ENCODE measurements around the gene HDLBP. TPM values are rescaled to one million over a fixed set of nuclear protein-coding genes. Genes with fewer than 3 reads are reported as not detected.

The HDLBP gene
- polyA plus RNA-seq, 4 donors: 136 to 394 (median 171) TPM

DNA sequence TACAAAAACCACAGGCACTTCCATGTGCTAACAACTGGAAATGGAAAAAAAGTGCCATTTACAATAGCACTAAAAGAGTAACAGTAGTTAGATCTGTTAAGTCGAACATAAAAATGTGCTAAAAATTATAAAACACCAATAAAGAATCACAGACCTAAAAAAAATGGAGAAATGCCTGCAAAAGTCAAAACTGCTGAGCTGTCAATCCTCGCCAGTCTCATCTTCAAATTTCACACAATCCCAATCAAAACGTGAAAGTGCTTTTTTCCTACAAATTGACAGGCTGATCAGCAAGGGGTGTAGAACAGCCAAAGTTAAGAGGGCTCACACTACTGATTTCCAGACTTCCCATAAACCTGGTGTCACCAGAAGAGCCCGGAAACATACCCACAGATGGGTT lies 73.8 kb downstream of the HDLBP start:
- no peaks in the 10 kb centered on the region for H3K27me3 ChIP-seq (ENCODE audit: control insufficient read depth in 3 of 3, insufficient read depth in 3 of 3, low read length in 3 of 3)
- FAIRE-seq (no peak), DNase-seq (no peak)
- H3K27ac ChIP-seq (ENCODE audit: low read depth in 1 of 3, low read length in 2 of 3): no peak overlapping the region
- H3K9me3 ChIP-seq (ENCODE audit: control insufficient read depth in 2 of 2, insufficient read depth in 1 of 2, low read depth in 1 of 2, low read length in 1 of 2): no peaks in the 10 kb centered on the region
- H3K4me3 ChIP-seq (ENCODE audit: low read depth in 1 of 3, low read length in 3 of 3): no peak overlapping the region
- WGBS, 3 donors: 89 to 90% (median 90%) methylated on average over 4 of the region's 4 CpGs
- peaks cover 54 to 74% (median 56%) of the 10 kb centered on the region in 3 donors for H3K36me3 ChIP-seq (ENCODE audit: control insufficient read depth in 3 of 3, insufficient read depth in 2 of 3, low read depth in 1 of 3, low read length in 3 of 3)
- H3K4me1 ChIP-seq (ENCODE audit: control insufficient read depth in 3 of 3, insufficient read depth in 2 of 3, low read depth in 1 of 3, low read length in 2 of 3): peaks cover 0 to 5% (median 0%) of the 10 kb centered on the region in 3 donors

DNA sequence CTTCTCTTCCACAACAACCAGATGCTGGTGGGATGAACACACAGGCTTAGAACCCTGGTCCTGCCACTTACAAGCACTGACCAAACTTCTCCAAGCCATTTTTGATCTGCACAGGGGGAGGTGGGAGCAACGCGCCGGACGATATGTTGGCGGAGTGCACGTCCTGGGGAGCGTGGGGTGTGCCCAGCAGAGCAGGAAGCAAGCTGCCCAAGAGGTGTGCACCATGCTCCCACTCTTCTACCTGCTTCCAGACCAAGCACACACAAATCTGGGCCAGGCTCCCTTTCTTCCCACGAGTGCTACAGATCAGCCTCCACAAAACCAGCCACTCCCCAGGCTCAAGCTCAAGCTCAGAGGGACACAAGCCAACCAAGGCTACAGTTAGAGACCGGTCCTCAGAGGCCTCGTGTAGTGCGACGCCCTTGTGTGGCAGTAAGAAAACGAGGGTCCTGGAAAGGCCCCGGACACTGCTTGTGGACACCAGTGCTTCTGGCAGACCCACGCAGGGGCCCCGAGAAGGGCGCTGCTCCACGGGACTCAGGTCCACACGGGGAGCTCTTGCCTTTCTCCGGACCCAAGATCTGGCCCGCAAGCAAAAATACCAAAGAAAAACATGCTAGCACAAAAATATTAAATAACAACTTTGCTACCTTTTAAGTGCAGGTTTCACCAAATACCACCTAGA lies 75.0 kb downstream of the HDLBP start:
- DNase-seq: no peak
- Histone ChIP-seq H3K27me3 (ENCODE audit: control insufficient read depth in 3 of 3, insufficient read depth in 3 of 3, low read length in 3 of 3) (no peaks in the 10 kb centered on the region), H3K4me1 (ENCODE audit: control insufficient read depth in 3 of 3, insufficient read depth in 2 of 3, low read depth in 1 of 3, low read length in 2 of 3) (peaks cover 0 to 5% (median 0%) of the 10 kb centered on the region in 3 donors), H3K27ac (ENCODE audit: low read depth in 1 of 3, low read length in 2 of 3) (no peak overlapping the region), H3K9me3 (ENCODE audit: control insufficient read depth in 2 of 2, insufficient read depth in 1 of 2, low read depth in 1 of 2, low read length in 1 of 2) (no peaks in the 10 kb centered on the region), H3K4me3 (ENCODE audit: low read depth in 1 of 3, low read length in 3 of 3) (no peak overlapping the region), H3K36me3 (ENCODE audit: control insufficient read depth in 3 of 3, insufficient read depth in 2 of 3, low read depth in 1 of 3, low read length in 3 of 3) (peaks cover 51 to 77% (median 61%) of the 10 kb centered on the region in 3 donors)
- 95% methylated on average over 21 of the region's 21 CpGs for WGBS, 3 donors
- no peak for FAIRE-seq

GRCh38 chr2:241239552-241240202 lies 75.8 kb downstream of the HDLBP start:
- WGBS, 3 donors: 94 to 96% (median 95%) methylated on average over 28 of the region's 28 CpGs
- no peak overlapping the region for H3K27ac ChIP-seq (ENCODE audit: low read depth in 1 of 3, low read length in 2 of 3)
- no peaks in the 10 kb centered on the region for H3K9me3 ChIP-seq (ENCODE audit: control insufficient read depth in 2 of 2, insufficient read depth in 1 of 2, low read depth in 1 of 2, low read length in 1 of 2)
- peaks cover 0 to 5% (median 0%) of the 10 kb centered on the region in 3 donors for H3K4me1 ChIP-seq (ENCODE audit: control insufficient read depth in 3 of 3, insufficient read depth in 2 of 3, low read depth in 1 of 3, low read length in 2 of 3)
- FAIRE-seq: no peak
- H3K4me3 ChIP-seq (ENCODE audit: low read depth in 1 of 3, low read length in 3 of 3): no peak overlapping the region
- H3K36me3 ChIP-seq (ENCODE audit: control insufficient read depth in 3 of 3, insufficient read depth in 2 of 3, low read depth in 1 of 3, low read length in 3 of 3): peaks cover 48 to 80% (median 62%) of the 10 kb centered on the region in 3 donors
- H3K27me3 ChIP-seq (ENCODE audit: control insufficient read depth in 3 of 3, insufficient read depth in 3 of 3, low read length in 3 of 3): no peaks in the 10 kb centered on the region
- no peak for DNase-seq

DNA sequence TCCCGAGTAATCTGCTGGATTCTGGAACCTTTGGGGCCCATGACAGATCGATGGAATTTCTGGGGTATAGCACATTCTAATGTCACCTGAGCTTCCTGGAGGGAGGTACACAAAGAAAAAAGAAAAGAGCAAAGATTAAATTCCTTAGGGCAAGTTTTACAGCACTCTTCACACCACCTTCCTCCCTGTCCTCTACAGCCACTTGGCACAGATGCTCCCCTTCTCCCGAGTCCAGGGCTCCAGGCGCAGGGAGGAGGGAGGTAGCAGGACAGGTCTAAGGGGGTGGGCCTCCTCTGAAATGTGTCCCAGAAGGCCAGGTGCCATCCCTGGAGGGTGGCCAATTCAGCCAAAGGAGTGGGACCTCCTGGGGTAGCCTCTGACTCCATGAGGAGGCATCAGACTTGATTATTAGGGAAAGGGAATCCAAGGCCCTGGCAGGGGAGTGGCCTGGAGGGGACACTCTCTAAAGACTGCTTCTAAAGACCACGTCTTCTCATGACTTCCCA lies 76.7 kb downstream of the HDLBP start:
- DNase-seq: peak in 1 of 2 donors; percentile 43
- Histone ChIP-seq H3K9me3 (ENCODE audit: control insufficient read depth in 2 of 2, insufficient read depth in 1 of 2, low read depth in 1 of 2, low read length in 1 of 2) (no peaks in the 10 kb centered on the region), H3K4me3 (ENCODE audit: low read depth in 1 of 3, low read length in 3 of 3) (no peak overlapping the region), H3K36me3 (ENCODE audit: control insufficient read depth in 3 of 3, insufficient read depth in 2 of 3, low read depth in 1 of 3, low read length in 3 of 3) (peaks cover 45 to 85% (median 65%) of the 10 kb centered on the region in 3 donors), H3K4me1 (ENCODE audit: control insufficient read depth in 3 of 3, insufficient read depth in 2 of 3, low read depth in 1 of 3, low read length in 2 of 3) (peaks cover 0 to 5% (median 0%) of the 10 kb centered on the region in 3 donors), H3K27me3 (ENCODE audit: control insufficient read depth in 3 of 3, insufficient read depth in 3 of 3, low read length in 3 of 3) (no peaks in the 10 kb centered on the region), H3K27ac (ENCODE audit: low read depth in 1 of 3, low read length in 2 of 3) (no peak overlapping the region)
- no peak for FAIRE-seq
- WGBS, 3 donors: 63 to 80% (median 71%) methylated on average over 5 of the region's 5 CpGs

DNA sequence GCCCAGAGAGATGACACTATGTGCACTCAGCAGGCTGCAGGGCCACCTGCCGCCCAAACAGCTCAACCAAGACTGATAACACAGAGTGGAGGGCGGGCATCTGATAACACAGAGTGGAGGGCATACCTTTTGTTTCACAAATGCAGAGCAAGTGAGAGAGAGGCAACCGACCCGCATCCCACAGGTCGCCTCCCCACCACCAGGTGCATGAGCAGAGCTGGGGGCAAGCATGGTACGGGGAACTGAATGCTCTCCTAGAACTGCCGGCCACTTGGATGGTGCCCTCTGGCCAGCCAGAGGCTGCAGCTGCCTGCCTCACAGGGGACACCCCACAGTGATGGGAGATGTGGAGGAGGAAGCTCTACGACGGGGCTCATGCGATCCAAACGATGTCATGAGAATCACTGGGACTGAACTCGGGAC lies 77.5 kb downstream of the HDLBP start:
- no peak for FAIRE-seq
- no peak overlapping the region for H3K4me3 ChIP-seq (ENCODE audit: low read depth in 1 of 3, low read length in 3 of 3)
- DNase-seq: no peak

GRCh38 chr2:241237047-241237446 lies 78.4 kb downstream of the HDLBP start:
- WGBS, 3 donors: 93 to 97% (median 96%) methylated on average over 6 of the region's 6 CpGs
- Histone ChIP-seq H3K4me3 (ENCODE audit: low read depth in 1 of 3, low read length in 3 of 3) (no peak overlapping the region), H3K27ac (ENCODE audit: low read depth in 1 of 3, low read length in 2 of 3) (no peak overlapping the region), H3K36me3 (ENCODE audit: control insufficient read depth in 3 of 3, insufficient read depth in 2 of 3, low read depth in 1 of 3, low read length in 3 of 3) (peaks cover 37 to 87% (median 59%) of the 10 kb centered on the region in 3 donors), H3K9me3 (ENCODE audit: control insufficient read depth in 2 of 2, insufficient read depth in 1 of 2, low read depth in 1 of 2, low read length in 1 of 2) (no peaks in the 10 kb centered on the region), H3K4me1 (ENCODE audit: control insufficient read depth in 3 of 3, insufficient read depth in 2 of 3, low read depth in 1 of 3, low read length in 2 of 3) (peaks cover 0 to 5% (median 0%) of the 10 kb centered on the region in 3 donors), H3K27me3 (ENCODE audit: control insufficient read depth in 3 of 3, insufficient read depth in 3 of 3, low read length in 3 of 3) (no peaks in the 10 kb centered on the region)
- FAIRE-seq (no peak), DNase-seq (no peak)

More for the DNA sequence above, 77.5 kb downstream of the HDLBP start:
- Histone ChIP-seq H3K9me3 (ENCODE audit: control insufficient read depth in 2 of 2, insufficient read depth in 1 of 2, low read depth in 1 of 2, low read length in 1 of 2) (no peaks in the 10 kb centered on the region), H3K27ac (ENCODE audit: low read depth in 1 of 3, low read length in 2 of 3) (no peak overlapping the region), H3K4me1 (ENCODE audit: control insufficient read depth in 3 of 3, insufficient read depth in 2 of 3, low read depth in 1 of 3, low read length in 2 of 3) (peaks cover 0 to 5% (median 0%) of the 10 kb centered on the region in 3 donors), H3K36me3 (ENCODE audit: control insufficient read depth in 3 of 3, insufficient read depth in 2 of 3, low read depth in 1 of 3, low read length in 3 of 3) (peaks cover 42 to 86% (median 67%) of the 10 kb centered on the region in 3 donors), H3K27me3 (ENCODE audit: control insufficient read depth in 3 of 3, insufficient read depth in 3 of 3, low read length in 3 of 3) (no peaks in the 10 kb centered on the region)
- WGBS, 3 donors: 81 to 90% (median 87%) methylated on average over 12 of the region's 12 CpGs

DNA sequence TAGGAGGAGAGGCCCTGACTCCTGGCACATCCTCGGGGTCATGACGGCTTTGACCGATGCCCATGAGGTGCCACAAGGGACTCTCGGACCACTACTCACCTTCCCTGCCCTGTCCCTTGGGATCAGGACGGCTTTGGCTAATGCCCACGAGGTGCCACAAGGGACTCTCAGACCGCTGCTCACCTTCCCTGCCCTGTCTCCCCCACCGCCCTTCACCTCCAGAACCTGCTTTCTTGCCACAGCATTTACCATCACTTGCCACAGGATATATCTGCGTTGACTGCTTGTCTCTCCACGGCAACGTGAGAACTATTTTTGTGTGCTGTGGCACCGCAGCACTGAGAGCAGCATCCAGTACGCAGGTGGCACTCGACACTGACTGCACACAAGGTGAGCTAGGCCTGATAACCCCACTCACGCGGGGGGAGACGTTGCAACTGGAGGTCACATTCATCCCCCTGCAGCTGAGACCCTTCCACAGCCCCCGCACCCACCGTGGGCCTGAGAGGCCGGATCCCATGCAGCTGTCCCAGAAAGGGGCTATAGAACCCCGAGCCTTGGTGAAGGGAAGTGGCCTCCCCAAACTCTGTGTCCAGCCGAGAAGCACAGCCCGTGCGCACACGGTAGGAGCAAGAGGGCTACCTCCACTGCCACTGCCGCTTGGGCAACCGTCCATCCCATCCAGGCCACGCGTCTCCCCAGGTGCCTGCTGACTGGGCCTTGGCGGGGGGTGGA lies 79.4 kb downstream of the HDLBP start:
- Histone ChIP-seq H3K27me3 (ENCODE audit: control insufficient read depth in 3 of 3, insufficient read depth in 3 of 3, low read length in 3 of 3) (no peaks in the 10 kb centered on the region), H3K9me3 (ENCODE audit: control insufficient read depth in 2 of 2, insufficient read depth in 1 of 2, low read depth in 1 of 2, low read length in 1 of 2) (no peaks in the 10 kb centered on the region), H3K4me1 (ENCODE audit: control insufficient read depth in 3 of 3, insufficient read depth in 2 of 3, low read depth in 1 of 3, low read length in 2 of 3) (peaks cover 0 to 5% (median 0%) of the 10 kb centered on the region in 3 donors), H3K36me3 (ENCODE audit: control insufficient read depth in 3 of 3, insufficient read depth in 2 of 3, low read depth in 1 of 3, low read length in 3 of 3) (peaks cover 38 to 95% (median 59%) of the 10 kb centered on the region in 3 donors), H3K4me3 (ENCODE audit: low read depth in 1 of 3, low read length in 3 of 3) (no peak overlapping the region), H3K27ac (ENCODE audit: low read depth in 1 of 3, low read length in 2 of 3) (no peak overlapping the region)
- no peak for DNase-seq
- 91 to 93% (median 91%) methylated on average over 30 of the region's 30 CpGs for WGBS, 3 donors
- FAIRE-seq: no peak

All from small intestine (tissue), 7 donors.